DND-41 (cell line): ENCODE data around the gene TMEFF2.

ENCODE experiments used
- CTCF ChIP-seq: IDR thresholded peaks from 2 replicates; pipeline ENCODE4 v1.5.1; 2012; ENCODE audit warnings: borderline replicate concordance, low read length, moderate library complexity, mild to moderate bottlenecking; ENCODE audit not compliant: poor library complexity, severe bottlenecking; ENCODE audit errors: extremely low read depth
- EZH2 ChIP-seq: IDR thresholded peaks from 3 replicates; pipeline ENCODE4 v1.6.1; 2012; ENCODE audit warnings: borderline replicate concordance, low read depth, mild to moderate bottlenecking, moderate library complexity, low read length, inconsistent platforms; ENCODE audit not compliant: severe bottlenecking

DNA sequence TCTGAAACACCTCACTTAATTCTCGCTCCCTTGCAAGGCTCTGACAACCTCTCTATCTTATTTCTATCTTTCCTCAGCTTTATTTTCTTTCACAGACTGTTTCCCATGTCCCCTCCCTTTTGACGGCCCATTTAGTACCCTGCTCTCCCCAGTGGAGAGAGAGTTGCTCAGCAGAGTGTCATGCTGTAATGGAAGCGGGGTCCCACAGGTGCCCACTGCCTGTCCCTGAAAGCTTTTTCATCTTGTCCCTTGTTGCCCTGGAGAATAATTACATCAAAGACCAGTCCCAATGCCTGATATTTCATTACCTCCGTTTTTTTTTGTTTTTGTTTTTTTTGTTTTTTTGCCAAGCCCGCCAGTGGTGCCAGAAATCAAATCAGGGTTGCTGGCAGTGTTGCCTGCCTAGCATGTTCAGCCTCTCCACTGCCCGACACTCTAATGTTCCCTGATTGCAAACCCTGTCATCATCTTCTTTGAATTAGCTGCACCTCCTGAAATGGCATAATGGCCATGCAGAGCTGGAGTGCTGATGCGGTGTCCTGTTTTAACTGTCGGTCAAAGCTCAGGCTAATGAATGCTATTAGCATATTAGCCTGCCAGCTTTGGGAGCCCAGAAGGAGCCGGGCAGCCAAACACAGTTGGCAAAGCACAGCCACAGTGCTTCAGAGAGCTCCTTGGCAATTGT, 276.6 kb downstream of the TMEFF2 start:
- TF ChIP-seq CTCF (no peak), EZH2 (no peak)
